ENCODE data around the gene DOCK3. TPM values are rescaled to one million over a fixed set of nuclear protein-coding genes. Genes with fewer than 3 reads are reported as not detected.

DOCK3 gene
- total RNA-seq, 1 experiment from 2014 or later: 8.3 TPM

DNA sequence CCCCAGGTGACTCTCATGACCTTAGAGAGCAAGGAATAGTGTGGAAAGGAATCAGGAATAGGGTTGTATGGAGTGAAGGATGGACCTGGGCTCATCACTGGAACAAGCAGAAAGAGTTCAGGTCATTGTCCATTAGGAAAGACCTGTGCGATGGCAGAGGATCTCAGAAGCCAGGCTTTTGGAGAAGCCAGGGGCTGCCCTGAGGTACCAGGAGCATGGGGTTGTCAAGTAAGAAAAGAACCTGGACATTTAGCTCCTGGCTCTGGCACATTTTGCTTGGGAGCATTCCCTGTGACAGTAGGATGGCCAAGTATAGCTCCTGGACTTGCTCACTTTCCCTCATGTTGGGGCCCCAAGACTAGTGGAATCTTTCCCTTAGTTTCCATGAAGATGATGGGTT is 657.4 kb downstream of the DOCK3 start:
- Histone ChIP-seq H2BK120ac (ENCODE audit: low read depth, low read length, poor library complexity, severe bottlenecking) (no peak overlapping the region), H3K18ac (ENCODE audit: insufficient read length, low read depth, low read length) (no peak overlapping the region), H4K8ac (replicated peaks; ENCODE audit: insufficient read length, low read depth, low read length) (no peak overlapping the region), H3K56ac (ENCODE audit: insufficient read length, low read depth, low read length) (no peak overlapping the region), H3K79me2 (ENCODE audit: insufficient read depth, low read length) (no peaks in the 10 kb centered on the region), H2BK5ac (ENCODE audit: insufficient read length, low read length) (no peak overlapping the region), H3K79me1 (ENCODE audit: insufficient read depth, low read depth, low read length, poor library complexity, severe bottlenecking) (no peaks in the 10 kb centered on the region), H2BK12ac (ENCODE audit: insufficient read length, low read depth, low read length) (no peak overlapping the region), H3K4me2 (ENCODE audit: insufficient read depth, insufficient read length, low read length) (no peak overlapping the region), H2AFZ (ENCODE audit: low read length) (no peak overlapping the region), H3K9ac (ENCODE audit: extremely low read depth, insufficient read length, low read length) (no peak overlapping the region), H3K4ac (ENCODE audit: low read depth, low read length) (no peak overlapping the region), H3K23ac (ENCODE audit: insufficient read length, low read depth, low read length) (no peak overlapping the region), H3K23me2 (ENCODE audit: insufficient read length, low read depth, low read length, poor library complexity, severe bottlenecking) (no peaks in the 10 kb centered on the region), H3K4me1 (ENCODE audit: insufficient read depth, low read length) (peaks cover 2% of the 10 kb centered on the region; the same call in 1 of the 2 replicates), H3K9me3 (ENCODE audit: control insufficient read depth, low read depth, low read length) (no peaks in the 10 kb centered on the region), H3K27ac (ENCODE audit: insufficient read length, low read depth, low read length) (no peak overlapping the region), H4K5ac (ENCODE audit: insufficient read length, low read depth, low read length) (no peak overlapping the region), H3T11ph (ENCODE audit: low read length) (no peak overlapping the region), H3K27me3 (ENCODE audit: insufficient read depth, low read length) (no peaks in the 10 kb centered on the region), H2BK15ac (ENCODE audit: low read depth, low read length) (no peak overlapping the region), H4K20me1 (ENCODE audit: control insufficient read depth, insufficient read depth, insufficient read length) (no peaks in the 10 kb centered on the region), H3K14ac (ENCODE audit: insufficient read depth, low read length) (no peak overlapping the region), H2AK5ac (ENCODE audit: insufficient read length, low read length) (no peak overlapping the region), H2BK20ac (ENCODE audit: low read depth, low read length, poor library complexity, severe bottlenecking) (no peak overlapping the region), H4K91ac (ENCODE audit: insufficient read length, low read depth, low read length) (no peak overlapping the region)
- DNase-seq: no peak
- WGBS (ENCODE audit: extremely low coverage, insufficient read length, low lambda C conversion rate): no CpG with 5 or more reads among the region's 1 CpG
- Mint-ChIP-seq H3K27me3 (ENCODE audit: low read depth) (no peaks in the 10 kb centered on the region), H3K9me3 (no peaks in the 10 kb centered on the region), H3K36me3 (ENCODE audit: insufficient read depth in 1 of 3, low read depth in 3 of 3) (peaks cover 4 to 13% (median 5%) of the 10 kb centered on the region in 3 experiments; a peak in 5 of 7 replicates), H3K27ac (no peak overlapping the region; a peak in 1 of 7 replicates), H3K4me3 (no peak overlapping the region), H3K4me1 (peaks cover 8 to 10% of the 10 kb centered on the region in 2 experiments)
- TF ChIP-seq, protein P1, sequence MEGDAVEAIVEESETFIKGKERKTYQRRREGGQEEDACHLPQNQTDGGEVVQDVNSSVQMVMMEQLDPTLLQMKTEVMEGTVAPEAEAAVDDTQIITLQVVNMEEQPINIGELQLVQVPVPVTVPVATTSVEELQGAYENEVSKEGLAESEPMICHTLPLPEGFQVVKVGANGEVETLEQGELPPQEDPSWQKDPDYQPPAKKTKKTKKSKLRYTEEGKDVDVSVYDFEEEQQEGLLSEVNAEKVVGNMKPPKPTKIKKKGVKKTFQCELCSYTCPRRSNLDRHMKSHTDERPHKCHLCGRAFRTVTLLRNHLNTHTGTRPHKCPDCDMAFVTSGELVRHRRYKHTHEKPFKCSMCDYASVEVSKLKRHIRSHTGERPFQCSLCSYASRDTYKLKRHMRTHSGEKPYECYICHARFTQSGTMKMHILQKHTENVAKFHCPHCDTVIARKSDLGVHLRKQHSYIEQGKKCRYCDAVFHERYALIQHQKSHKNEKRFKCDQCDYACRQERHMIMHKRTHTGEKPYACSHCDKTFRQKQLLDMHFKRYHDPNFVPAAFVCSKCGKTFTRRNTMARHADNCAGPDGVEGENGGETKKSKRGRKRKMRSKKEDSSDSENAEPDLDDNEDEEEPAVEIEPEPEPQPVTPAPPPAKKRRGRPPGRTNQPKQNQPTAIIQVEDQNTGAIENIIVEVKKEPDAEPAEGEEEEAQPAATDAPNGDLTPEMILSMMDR (conservative IDR thresholded peaks at IDR 0.05): no peak

All from H9 (cell line).